Left kidney (tissue), 2 donors: ENCODE data around the gene SLIT3. TPM values are rescaled to one million over a fixed set of nuclear protein-coding genes. Genes with fewer than 3 reads are reported as not detected.

Experiments
- DNase-seq: peaks from one replicate; pipeline ENCODE4 v3.0.0-alpha.2; 2013
- polyA plus RNA-seq: library from polyadenylated mRNA; unstranded; fragments of 120-200 nt; gene quantifications from one replicate; pipeline ENCODE4 v1.2.1, GENCODE V29; 2013; ENCODE audit not compliant: insufficient read length

Gene SLIT3
- polyA plus RNA-seq, 1 donor = 51.5 TPM

- DNase-seq = no peak
Measured at GRCh38 chr5:168832308-168832707, 468.6 kb downstream of the SLIT3 start.

DNA sequence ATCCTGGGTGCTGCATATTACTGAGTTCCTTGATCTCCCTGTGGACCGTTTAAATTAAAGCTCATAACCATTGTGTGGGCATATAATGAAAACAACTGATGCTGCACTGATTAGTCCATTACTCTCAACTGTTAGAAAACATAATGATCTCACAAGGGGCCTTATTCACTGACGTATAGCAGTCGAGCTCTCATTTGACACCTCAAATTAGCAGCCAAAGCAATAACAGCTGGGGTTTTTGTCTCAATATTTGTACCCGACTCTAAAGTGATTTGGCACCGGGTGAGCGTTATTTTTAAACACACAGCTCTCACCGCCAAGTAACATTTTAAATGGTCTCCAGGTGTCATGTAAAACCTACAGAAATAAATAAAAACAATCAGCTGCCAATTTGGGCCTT, 469.6 kb downstream of the SLIT3 start:
- DNase-seq = no peak

- no peak for DNase-seq
Measured at GRCh38 chr5:168830833-168831232, 470.1 kb downstream of the SLIT3 start.

DNA sequence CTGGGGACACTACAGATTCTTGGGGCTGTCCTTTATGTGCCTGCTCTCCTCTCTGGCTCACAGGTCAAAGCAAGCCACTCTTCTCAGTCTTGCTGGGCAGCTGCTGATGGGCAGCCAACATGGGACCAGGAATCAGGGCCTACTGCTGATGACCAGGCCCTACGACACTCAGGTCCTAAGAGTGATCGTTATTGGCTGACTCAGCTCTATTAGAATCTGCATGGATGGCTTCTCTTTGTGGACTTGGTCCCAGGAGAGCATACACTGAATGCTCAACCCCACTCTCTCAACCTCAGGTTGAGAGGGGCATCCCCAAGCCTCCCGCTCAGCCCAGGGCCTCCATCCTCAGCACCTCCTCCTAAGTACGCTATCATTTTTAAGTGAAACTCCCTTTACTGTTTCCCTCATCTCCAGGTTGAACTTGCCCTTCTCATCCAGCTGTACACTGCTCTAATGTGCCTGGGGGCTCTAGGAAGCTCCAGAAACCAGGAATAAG, 471.0 kb downstream of the SLIT3 start:
- no peak for DNase-seq

DNA sequence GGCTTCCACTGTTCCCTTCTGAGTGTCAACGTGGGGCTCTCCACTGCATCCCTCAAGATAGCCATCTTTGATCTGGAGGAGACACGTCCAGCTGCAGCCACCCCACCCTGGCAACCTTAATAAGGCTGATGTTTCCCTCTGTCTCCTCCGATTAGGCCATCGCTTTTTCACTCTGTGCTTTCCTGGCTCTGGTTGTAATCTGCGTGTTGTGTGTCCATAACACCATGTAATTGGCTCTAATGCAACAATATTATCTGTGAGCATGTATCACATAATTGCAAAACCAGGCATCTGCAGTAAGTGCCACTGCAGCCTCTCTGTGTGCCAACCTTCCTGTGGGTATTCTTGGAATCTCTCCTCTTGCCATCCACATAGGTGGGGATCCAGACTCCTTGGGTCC, 471.9 kb downstream of the SLIT3 start:
- no peak for DNase-seq

- DNase-seq = no peak
Measured at GRCh38 chr5:168827636-168828035, 473.3 kb downstream of the SLIT3 start.

GRCh38 chr5:168826246-168826725, 474.7 kb downstream of the SLIT3 start:
- no peak for DNase-seq

DNA sequence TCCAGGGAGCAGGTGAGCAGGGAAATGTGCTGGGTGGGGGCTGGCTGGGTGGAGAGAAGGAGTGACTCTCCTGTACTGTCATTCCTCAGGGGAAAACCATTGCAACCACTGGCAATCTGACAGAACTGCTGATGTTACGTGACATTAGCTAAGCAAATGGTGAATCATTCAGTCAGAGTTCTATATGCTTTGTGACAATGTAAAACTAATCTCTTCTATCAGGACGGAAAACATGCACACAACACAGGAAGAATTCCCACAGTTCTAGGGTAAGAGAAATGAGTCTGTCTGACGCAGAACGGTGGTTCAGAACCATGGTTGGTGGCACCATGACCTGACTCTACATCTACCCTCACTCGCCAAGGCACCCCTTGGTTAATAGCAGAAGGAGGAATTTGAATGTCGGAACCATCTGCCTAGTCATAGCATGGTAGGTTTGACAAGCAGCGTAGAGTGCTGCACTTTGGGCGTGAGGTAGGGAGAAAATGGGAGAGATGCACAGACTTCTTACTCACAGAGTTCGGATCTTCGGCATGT, 478.1 kb downstream of the SLIT3 start:
- no peak for DNase-seq

- DNase-seq = no peak
Measured at GRCh38 chr5:168822248-168822744, 478.6 kb downstream of the SLIT3 start.

- no peak for DNase-seq
Measured at GRCh38 chr5:168820874-168821273, 480.1 kb downstream of the SLIT3 start.

- no peak for DNase-seq
Measured at GRCh38 chr5:168819004-168819621, 481.8 kb downstream of the SLIT3 start.

DNA sequence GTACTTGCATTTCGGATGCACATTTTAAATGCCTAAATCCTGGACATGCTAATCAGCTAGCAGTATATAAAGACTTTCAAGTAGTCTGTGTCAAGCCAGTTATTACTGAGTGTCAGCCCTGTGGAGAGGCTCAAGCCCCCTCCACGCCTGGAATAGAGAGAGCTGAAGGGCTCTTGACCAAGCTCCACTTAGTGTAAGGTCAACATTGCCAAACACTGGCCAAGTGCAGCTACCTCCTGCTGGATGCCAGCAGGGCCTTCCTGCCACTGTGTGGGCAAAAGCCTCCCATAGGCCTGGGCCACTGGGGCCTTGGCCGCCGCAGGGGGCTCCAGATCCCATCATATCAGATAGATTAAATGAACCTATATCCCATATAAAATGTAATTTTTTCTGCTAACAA, 482.4 kb downstream of the SLIT3 start:
- no peak for DNase-seq

DNA sequence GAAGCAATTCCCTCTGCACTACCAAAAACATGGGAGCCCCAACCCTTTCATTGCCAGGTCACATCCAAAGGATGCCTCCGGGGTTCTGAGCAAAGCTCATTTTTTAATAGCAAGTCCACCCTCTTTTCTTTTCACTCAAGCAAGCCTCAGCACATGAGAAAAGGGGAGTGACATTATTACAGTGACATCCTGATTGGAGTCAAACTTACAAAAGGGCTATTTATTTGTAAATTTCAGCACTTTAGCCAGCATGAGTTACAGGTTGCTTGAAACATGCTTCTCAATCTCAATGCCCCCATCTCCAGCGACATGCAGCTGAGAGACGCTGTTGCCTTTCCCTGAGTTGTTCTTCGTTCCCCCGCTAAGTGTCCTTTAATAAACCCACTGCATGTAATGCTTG, 483.3 kb downstream of the SLIT3 start:
- DNase-seq = no peak

DNA sequence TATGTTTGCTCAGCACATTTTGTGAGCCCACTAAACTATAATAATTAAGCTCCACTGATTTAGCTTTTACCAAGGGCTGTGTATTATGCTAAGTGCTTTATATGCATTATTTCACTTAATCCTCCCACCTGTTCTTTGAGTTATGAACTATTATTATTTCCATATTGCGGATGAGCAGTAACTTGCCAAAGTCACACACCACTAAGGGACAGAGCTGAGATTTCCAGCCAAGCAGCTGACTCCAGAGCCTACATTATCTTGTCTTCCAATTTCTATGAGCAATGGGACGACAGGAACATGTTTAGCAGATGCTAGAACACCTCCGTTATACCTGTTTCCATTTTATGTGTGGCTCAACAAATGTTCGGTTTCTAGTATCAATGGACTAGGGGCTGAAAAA, 484.3 kb downstream of the SLIT3 start:
- DNase-seq = no peak

DNA sequence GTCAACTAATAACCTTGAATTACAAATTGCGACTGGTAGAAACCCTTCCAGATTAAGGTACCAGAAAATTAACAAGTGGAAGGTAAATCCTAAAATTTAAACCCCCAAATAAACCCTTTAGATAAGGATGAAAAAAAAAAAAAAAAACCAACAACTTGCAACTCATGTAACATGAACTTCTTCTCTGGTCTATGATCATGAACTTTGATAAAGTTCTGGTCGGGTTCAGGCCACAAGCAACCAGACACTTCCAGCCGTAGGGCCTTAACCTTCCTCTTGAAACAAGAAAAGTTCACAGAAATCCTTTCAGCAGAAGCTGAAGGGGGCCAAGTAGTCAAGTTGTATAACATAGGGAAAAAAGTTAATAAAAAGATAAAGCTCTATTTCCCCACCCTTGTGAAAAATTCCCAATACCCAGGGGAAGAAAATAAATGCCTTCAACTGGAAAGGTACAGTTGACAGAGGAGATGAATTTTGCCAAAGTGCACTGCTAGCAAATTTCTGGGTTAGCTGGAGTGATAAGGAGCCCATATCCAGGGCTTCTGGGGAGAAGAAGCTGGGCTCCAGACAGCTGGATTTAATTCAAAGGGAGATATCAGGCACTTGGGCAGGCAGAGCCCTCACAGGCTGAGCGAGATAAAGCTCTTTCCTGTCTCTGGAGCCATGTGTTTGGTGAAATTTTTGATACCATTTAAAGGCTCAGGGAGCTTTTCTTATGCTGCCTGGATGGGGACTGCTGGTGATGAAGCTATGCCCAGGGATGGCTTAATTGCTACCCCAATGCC, 487.6 kb downstream of the SLIT3 start:
- no peak for DNase-seq

DNA sequence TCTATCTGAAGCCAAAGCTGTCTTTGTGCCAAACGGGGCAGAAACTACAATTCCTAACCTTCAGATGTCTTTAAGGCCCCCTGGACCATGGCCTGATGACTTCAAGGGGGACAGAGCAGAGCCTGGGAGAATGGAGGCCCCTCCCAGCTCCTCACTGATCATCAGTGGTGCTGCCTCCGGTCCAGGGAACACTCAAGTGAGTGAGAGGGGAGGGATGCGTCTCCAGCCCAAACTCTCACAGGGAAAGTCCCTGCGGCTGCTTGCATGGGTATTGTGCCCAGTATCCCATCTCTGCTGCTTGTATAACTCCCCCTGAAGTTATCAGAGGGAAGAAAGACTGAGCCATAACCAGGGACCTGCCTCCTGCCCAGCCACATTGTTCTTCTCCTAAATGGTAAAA, 490.3 kb downstream of the SLIT3 start:
- no peak for DNase-seq

- no peak for DNase-seq
Measured at GRCh38 chr5:168809218-168809617, 491.7 kb downstream of the SLIT3 start.

DNA sequence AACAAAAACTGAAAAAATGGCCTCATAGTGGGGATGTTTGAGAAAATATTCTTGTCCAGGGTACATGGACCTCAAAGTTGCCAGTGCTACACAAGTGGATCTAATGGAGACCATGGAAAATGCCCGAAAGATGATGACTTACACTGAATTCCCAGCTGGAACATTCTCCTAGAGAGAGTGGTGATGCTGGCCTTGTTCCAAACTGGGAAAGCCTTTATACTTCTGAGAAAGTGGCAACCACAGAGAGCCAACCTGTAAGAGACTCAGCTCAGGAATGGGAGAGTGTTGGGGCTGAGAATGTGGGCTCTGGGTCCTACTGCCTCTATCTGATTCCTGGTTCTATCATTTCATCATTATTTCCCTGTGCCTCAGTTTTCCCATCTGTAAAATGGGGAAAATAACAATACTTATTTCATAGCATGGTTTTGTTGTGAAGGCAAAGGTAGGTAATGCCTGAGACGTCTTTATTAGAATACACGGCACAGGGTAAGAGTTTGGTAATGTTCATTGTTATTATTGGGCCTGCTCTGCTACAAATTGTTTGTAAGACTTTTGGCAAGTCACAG, 492.8 kb downstream of the SLIT3 start:
- DNase-seq = no peak

DNA sequence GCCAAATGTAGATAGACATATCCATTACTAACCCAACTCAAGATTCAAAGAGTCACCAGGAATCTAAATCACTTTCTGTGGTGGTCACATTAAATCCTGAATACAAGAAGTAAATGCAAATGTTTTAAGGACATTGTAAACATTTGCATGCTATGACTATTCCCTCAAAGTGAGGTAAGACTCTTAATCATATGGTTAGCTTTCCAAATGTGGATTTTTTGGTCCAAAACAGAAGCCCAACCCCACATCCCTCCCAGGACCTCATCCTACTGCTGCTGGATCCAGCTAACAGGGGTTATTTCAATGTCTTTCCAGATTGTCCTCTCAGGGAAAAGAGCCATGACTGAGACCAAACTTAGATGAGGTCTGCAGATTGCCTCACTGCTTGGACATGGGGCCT, 493.7 kb downstream of the SLIT3 start:
- no peak for DNase-seq

- no peak for DNase-seq
Measured at GRCh38 chr5:168803541-168803940, 497.4 kb downstream of the SLIT3 start.

- no peak for DNase-seq
Measured at GRCh38 chr5:168802337-168802736, 498.6 kb downstream of the SLIT3 start.

DNA sequence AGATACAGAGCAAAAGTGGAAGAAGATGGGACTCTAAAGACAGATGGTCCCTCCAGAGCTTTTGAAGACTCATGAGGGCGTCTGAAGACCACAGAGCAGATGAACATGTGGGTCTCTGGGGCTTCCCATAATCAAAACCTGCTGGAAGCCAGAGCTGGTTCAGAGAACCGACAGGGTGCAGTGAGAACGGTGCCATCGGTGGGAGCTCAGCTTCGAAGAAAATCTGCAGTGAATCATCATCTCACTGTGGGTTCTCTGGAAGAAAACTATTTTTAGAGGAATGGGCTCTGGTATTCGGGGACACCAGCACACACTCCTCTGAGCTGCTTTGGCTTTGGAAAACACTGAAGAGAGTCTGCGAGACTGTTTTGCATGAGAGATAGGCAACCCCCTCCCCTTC, 499.4 kb downstream of the SLIT3 start:
- DNase-seq = no peak

- DNase-seq = no peak
Measured at GRCh38 chr5:168800701-168801100, 500.2 kb downstream of the SLIT3 start.
